GM18517 (cell line): ENCODE data around the gene SLC2A9.

Experiments used
- ATAC-seq: cut with Tn5 transposase; IDR thresholded peaks from one replicate; pipeline ENCODE4 v1.9.1; 2021; ENCODE audit warnings: mild to moderate bottlenecking, moderate library complexity; ENCODE audit not compliant: unreplicated experiment

SLC2A9 gene

GRCh38 chr4:9968472-9968871 is 52.8 kb downstream of the SLC2A9 start:
- ATAC-seq: no peak

- no peak for ATAC-seq
These were observed 56.4 kb downstream of the SLC2A9 start for GRCh38 chr4:9964879-9965278.

DNA sequence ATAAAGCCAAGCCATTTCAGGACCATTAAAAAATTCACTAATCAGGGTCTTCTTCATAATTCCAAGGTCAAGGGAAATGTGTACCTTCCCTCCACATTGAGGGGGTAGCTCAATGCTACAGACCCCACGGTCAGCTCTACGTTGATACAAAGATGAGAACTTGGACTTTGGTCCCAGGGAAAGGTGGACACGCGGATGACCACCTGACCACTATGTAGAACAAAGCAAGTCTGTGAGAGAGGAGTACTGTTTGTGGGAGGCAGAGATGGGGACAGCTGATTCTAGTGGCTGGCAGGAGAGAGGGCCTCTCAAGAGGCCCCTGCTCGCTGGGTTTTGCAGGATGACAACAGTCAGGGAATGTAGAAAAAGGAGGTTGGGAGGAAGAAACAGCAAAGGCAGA is 58.0 kb downstream of the SLC2A9 start:
- ATAC-seq: no peak

- no peak for ATAC-seq
These were observed 58.5 kb downstream of the SLC2A9 start for GRCh38 chr4:9962611-9963314.

GRCh38 chr4:9954468-9954867 is 66.8 kb downstream of the SLC2A9 start:
- ATAC-seq: no peak

DNA sequence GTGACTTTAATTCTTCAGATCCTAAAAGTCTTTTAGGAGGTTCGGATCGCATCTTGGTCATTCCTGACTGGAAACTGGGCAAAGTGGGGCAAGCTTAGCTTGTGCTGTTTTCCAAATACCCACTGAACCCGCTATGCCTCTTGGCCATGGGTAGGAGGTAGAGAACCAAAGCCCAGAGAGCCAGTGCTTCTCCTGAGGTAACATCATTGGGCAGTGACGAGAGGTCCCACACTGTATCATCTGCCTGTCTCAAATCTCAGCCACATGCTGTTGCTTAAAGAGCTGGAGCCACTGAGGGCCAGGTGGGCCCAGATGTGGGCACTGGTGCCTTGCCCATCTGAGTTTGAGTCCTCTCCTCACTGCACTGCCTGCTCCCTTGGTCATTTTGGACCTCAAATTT is 68.2 kb downstream of the SLC2A9 start:
- no peak for ATAC-seq

DNA sequence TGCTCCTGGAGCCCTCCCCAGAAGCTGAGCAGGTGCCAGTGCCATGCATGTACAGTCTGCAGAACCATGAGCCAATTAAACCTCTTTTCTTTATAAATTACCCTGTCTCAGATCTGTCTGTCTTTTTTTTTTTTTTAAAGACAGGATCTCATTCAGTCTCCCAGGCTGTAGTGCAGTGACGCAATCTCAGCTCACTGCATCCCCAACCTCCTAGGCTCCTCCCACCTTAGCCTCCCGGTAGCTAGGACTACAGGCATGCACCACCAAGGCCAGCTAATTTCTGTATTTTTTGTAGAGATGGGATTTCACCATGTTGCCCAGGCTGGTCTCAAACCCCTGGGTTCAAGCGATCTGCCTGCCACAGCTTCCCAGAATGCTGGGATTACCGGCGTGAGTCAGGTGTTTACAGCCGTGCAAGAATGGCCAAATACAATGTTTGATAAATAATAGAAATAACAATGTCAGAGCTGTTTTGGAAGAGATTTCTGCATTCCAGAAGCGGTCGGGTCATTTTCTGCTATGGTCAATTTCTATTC is 68.8 kb downstream of the SLC2A9 start:
- no peak for ATAC-seq

DNA sequence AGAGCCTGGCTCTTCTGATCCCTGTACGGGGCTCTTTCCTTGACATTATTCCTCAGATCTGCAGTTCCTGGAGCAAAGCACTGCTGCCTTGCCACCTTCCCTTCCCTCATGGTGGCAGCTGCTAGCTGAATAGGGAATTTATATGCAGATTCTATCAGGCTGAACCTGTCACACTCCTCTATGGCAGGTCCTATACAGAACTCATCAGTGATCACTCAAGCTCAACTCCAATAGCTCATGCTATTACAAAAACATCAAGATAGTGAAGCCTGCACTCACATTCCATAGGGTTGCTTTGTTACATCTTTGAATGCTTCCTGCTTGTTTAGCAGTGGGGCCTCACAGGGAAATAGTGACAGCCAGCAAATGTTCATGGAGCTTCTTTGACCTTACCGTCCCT is 71.7 kb downstream of the SLC2A9 start:
- no peak for ATAC-seq

DNA sequence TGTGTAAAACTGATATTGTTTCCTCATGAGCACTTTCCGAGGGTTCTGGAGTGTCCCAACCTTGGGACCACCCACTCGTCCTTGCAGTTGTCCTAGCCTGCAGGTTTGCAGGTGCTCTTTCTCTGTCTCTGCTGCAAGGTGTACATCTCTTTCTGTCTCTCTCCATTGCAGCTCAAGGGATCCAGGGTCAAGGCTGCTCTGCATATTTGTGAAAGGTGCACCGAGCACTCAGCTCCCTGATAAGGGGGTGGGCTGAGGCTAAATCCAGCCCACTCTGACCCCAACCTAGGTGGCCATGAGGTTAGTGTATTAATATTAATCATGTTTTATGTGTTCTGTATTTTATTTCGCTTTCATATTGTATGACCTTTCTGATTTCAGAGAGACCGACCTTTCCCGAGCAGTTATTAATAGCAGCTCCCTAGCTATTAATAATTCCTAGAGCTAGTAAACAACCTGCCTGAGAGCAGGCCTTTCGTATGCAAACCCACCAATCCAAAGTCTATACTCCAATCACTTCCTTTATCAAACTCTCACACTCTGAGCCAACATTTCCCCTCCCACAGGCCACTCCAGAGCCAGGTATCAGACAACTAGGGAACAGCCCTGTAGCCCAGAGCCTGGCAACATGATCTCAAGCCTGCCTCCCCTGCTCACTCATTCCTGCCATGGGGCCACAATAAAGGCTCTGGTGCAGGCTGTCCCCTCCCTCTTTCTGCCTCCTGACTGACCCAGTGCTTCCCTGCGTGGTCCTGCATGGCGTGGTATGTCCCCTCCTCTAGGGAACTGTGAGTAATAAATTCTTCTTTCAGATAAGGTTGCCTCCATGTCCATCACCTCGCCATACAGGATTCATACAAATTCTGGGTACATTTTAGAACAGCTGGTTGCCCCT is 73.9 kb downstream of the SLC2A9 start:
- ATAC-seq: no peak

DNA sequence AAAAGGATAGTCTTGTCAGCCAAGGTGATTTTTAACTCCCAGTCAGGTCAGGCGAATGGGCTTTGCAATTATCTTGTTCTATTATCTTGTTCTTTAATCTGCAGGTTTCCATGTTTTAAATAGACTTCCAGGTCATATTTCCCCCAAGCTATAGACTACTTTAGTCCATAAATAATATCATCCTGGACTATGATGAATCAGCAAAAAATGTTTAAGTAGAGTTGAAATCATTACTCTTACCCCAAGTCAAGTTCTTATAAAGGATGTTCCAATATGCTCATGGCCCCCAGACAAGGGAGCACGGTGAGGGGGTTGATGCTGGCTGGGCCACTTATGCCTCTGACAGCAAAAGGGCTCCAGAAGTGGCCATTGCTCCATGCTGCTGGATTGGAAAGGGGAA is 75.1 kb downstream of the SLC2A9 start:
- no peak for ATAC-seq

DNA sequence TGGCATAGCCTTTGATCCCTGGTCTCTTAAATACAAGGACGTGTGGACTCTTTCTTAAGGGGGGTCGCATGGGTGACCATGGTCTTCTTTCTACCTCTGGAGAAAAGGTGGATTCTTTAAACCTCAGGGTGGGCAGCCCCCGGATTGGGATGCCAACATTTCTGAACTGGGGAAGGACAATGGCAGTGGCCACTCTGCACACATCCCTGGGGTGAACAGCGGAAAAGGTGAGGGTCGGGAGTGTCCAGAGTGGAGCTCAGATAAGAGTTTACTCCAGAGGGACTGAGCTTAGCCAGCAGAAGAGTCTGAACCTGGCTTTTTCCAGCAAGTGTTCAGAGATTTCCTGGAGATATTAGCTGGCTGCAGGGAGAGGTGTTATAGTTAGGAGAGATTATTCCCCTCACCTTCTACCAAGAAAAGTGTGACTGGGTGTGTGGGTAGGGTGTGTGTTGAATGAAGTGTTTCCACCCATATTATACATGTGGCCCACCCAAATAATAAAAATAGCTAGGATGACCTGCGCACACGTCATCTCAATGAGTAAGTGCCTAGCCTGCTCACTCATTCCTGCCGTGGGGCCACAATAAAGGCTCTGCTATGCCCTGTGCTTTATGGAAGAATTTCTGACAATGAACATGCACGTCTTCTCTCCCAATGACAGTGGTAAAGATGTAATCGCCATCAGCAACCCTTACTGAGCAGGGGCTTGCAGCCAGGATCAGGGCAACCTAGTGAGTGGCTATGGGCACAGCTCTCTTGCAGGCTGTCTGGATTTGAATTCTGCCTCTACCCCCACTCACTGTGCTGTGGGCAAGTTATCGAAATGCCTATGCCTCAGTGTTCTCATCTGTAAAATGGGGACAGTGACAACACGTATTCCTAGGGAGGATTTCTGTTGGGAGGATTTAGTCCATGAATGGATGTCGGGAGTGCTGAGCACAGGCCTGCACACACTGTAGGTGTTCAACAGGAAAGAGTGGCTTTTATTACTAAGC is 76.6 kb downstream of the SLC2A9 start:
- ATAC-seq: no peak

- no peak for ATAC-seq
These were observed 77.5 kb downstream of the SLC2A9 start for GRCh38 chr4:9943761-9944160.

DNA sequence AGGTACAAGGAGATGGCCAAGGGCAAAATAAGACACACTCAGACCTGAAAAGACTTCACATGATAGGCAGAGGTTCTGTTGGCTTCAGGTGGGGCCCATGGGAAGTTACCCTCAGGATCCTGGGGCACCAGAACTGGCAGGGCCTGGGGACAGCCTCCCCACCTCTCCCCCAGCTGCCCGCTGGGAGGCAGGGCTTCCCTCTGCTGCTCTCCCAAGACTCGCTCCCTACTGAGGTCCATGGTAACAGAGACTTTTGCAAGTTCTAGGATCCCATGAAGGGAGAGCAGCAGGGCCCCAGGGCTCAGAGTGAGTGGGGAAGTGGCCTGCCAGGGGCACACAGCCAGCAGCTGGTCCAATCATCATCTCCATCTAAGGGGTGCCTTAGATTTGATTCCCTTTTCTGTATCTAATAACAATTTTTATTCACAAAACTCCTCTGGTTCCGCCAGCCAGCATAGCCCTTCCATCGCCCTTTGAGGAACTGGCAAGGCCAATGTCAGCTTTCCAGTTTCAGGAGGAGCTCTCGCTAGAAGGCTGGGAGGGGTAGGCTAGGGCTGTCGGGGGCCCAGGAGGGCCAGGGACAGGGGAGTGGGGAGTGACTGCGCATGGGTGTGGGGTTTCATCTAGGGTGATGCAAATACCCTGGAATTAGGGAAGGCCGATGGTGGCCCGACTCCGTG is 78.2 kb downstream of the SLC2A9 start:
- ATAC-seq: no peak

GRCh38 chr4:9942139-9942538 is 79.2 kb downstream of the SLC2A9 start:
- ATAC-seq: no peak

GRCh38 chr4:9940041-9940440 is 81.3 kb downstream of the SLC2A9 start:
- ATAC-seq: no peak

- no peak for ATAC-seq
These were observed 82.4 kb downstream of the SLC2A9 start for GRCh38 chr4:9938933-9939332.

DNA sequence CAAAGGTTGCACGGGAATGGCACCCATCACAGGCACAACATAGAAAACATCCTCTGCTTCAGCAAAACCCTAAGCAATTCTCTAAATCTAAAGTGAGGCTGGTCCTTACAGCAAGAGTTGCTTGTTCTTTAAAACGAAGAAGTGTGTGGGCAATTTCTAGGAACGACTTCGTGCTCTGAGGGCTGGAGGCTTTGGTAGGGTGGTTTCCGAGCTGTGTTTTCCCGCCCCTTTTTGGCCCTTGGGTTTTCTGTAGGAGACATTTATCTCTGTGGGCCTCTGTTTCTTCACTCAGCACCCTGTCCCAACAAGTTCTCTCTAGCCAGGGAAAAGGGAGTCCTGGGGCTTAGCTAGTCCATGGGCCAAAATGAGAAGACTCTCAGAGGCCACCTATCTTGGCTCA is 84.2 kb downstream of the SLC2A9 start:
- ATAC-seq: no peak

DNA sequence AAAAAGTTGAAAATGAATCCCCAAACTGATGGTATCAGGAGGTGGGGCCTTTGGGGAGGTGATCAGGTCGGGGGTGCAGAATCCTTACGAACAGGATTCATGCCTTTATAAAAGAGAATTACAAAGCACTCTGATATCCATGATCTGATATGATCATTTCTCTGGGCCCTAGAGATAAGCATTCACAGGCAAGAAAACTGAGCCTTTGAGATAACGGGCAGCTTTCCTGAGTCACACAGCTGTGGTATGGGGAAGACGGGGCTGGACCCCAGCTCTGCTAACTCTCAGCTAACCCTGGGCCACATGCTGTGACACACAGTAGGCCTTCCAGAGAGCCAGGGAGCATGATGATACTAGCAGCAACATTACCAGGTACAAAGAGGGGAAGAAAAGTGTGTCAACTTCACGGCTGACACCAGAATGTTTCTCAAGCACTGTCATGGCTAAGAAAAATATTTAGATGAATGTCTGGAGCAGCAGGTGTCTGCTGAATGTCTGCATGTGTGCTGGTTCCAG is 85.1 kb downstream of the SLC2A9 start:
- no peak for ATAC-seq

- ATAC-seq: no peak
These were observed 87.3 kb downstream of the SLC2A9 start for GRCh38 chr4:9933956-9934355.

DNA sequence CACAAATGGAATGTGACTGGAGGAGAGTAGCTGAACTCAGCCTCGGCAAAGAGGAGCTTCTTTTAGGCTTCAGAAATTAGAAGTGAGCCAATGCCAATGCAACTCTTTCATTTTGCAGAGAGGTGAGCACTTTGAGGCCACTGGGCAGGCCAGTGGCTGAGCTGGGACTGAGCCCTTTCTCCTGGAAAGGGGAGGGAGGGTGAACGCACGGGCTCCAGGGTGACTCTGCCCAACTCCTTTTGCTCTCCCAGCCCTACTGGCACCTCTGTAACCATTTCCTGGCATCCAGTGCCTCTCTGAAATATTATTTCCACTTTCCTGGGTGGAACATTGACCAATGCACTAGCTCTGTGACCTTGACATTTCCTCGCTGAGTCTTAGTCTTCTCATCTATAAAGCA is 88.1 kb downstream of the SLC2A9 start:
- ATAC-seq: no peak
